HL-60/S4 treated with phorbol 12-myristate 13-acetate at 8.2 ng/mL for 4 days and 3 days (cell line): ENCODE measurements around the gene MACF1.
"Not testable (repeated sequence)": the region's sequence is repeated elsewhere in the genome, so short reads cannot be mapped to it uniquely, and the experiment has no call there.

Source experiments
- in situ Hi-C: fragments of 300-500 bp; cut with MboI; formaldehyde crosslinking; loops from 2 replicates; pipeline ENCODE4 v1.15.0; 2022; ENCODE audit warnings: low sequenced_read_pairs

Gene MACF1

DNA sequence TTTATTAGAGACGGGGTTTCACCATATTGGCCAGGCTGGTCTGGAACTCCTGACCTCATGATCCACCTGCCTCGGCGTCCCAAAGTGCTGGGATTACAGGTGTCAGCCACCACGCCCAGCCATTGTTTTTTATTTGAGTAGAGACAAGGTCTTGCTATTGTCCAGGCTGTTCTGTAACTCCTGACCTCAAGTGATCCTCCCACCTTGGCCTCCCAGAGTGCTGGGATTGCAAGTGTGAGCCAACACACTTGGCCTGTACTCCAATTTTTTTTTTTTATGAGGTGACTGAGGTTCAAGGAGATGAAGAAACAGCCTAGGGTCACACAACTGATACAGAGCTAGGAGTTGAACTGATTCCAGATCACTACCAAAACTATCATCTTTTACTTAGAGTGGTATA, 245.5 kb downstream of the MACF1 start:
- in situ Hi-C loops: not testable (repeated sequence)

DNA sequence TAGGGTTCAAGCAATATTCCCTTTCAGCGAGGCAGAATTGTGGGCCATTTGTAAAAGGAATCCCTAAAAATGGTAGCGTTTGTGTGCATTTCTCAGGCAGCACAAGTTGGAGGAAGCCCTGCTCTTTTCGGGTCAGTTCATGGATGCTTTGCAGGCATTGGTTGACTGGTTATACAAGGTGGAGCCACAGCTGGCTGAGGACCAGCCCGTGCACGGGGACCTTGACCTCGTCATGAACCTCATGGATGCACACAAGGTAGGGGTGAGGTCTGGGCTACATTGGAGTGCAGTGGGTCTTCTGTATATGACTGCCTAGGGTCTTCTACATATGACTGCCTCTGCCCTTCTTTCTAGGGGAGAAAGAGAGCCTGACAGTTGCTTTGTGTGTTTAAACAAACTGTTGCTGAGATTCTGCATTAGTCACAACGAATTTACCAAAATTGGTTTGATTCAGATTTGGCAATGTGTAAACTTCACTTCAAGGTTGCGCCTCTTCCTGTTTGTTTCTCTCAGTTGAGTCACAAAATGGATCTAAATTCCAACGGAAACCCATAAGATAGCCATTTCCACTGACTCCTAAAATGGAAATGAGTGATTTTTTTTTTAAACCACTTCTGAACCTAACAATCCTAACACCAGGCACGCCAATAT, 246.6 kb downstream of the MACF1 start:
- in situ Hi-C loops: no loop called here

DNA sequence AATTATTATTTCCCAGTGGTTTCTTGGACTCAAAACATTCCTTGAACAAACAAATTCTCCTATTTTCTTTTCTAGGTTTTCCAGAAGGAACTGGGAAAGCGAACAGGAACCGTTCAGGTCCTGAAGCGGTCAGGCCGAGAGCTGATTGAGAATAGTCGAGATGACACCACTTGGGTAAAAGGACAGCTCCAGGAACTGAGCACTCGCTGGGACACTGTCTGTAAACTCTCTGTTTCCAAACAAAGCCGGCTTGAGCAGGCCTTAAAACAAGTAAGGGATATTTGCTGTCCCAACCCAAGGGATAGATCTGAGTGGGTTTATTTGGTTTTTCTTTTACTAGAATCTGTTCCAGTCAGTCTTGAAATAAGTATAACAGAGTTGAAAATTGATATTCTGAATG, 247.6 kb downstream of the MACF1 start:
- in situ Hi-C loops: no loop called here

DNA sequence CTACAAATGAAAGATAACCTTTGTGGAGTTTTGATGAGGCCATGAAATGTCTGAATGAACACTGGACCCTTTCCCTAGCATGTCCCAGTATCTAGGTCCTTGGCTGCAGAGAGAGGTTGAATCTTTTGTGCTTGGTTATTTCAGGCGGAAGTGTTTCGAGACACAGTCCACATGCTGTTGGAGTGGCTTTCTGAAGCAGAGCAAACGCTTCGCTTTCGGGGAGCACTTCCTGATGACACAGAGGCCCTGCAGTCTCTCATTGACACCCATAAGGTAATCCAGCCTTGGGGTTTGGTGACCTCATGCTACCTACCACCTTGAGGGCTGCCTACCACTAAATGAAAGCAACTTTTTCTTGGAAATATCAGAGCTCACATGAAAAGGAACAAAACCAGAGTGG, 248.0 kb downstream of the MACF1 start:
- in situ Hi-C loops: no loop called here

DNA sequence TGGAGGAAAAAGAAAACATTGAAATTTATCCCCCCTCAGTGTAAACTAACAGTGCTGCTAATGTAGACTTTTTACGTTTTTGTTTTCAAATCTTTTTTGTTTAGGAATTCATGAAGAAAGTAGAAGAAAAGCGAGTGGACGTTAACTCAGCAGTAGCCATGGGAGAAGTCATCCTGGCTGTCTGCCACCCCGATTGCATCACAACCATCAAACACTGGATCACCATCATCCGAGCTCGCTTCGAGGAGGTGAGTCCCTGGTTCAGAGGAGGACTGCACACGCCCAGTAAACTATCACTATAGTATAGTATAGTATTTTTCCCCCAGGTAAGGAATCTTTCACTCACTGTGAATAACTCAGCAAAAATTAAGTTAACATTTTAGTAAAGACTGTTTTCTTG, 249.1 kb downstream of the MACF1 start:
- in situ Hi-C loops: no loop called here

DNA sequence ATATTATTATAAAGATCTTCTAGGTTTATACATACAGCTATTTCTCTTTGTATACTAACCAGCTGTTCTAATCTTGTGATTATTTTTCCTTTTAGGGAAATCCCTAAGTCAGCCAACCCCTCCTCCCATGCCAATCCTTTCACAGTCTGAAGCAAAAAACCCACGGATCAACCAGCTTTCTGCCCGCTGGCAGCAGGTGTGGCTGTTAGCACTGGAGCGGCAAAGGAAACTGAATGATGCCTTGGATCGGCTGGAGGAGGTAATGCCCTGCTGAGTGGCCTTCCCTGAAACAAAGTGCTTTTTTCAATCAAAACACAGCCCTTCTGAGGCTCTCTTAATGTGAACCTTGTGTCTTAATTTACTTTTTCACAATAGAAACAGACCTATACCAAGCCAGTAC, 254.5 kb downstream of the MACF1 start:
- in situ Hi-C loops: no loop called here

DNA sequence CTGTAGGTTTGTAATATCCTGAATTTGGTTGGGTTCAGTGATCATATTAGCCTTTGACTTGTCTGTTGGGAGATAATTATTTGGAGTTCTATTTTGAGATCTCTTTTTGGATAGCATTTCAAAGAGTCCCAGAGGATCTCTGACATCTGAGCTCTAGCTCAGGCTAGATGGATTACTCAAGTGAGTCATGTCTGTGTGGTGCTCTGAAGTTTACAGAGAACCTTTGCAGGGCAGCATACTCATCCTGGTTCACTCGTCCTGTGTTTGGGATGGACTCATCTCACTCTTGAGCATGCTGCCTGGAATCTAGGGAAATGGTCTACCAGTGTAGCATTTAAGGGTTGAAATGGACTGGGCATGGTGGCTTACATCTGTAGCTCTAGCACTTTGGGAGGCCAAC, 257.6 kb downstream of the MACF1 start:
- in situ Hi-C loops: loop anchor here (10.0 kb wide), 1 partner anchor 83 kb away; no protein-coding TSS in a partner anchor

DNA sequence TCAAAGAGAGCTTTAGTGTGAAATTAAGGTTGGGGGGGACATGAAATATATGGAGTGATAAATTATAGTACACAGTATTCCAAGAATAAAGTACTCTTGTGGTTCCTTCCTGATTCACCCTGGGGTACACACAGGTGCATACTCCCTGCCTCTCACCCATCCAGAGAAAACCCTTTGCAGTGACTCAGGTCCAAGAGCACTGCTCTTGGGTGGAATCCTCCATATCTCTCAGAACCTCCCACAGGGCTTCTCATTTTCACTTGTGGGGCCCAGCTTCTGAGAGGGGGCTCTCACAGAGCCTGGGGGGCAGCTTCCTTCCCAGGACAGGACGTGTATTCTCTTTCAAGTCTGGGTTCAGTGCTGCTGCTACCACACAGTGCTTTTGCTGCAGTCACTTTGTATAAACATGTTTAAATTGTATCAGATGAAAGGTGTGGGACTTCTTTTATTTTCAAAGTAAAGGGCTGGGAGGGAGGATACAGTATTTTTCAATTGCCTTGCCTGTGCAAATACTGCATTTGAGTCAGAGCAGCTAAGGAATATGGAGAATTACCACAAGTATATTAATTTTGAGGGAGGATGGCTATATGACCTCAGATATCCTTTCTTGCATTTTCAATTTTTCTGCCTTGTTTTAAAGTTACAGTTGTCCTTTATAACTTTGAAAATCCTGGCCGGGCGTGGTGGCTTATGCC, 262.1 kb downstream of the MACF1 start:
- in situ Hi-C loops: loop anchor here (10.0 kb wide), 1 partner anchor 78 kb away; no protein-coding TSS in a partner anchor

DNA sequence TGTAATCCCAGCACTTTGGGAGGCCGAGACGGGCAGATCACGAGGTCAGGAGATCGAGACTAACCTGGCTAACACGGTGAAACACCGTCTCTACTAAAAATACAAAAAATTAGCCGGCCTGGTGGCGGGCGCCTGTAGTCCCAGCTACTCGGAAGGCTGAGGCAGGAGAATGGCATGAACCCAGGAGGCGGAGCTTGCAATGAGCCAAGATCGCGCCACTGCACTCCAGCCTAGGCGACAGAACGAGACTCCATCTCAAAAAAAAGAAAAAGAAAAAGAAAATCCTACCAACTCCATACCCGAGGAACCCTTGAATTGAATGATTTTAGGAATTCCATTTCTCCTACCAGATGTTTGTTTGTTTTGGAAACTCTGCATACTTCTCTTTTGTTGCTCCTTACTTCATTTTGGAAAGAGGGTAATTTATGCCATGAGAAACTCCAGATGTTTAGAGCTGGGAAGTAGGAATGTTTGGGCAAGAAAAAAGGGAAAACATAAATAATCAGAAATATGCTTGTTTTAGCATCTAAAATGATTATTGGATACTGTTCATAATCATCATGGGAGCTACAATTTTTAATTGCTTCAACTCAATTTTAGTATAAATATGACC, 262.7 kb downstream of the MACF1 start:
- in situ Hi-C loops: loop anchor here (10.0 kb wide), 1 partner anchor 78 kb away; no protein-coding TSS in a partner anchor

DNA sequence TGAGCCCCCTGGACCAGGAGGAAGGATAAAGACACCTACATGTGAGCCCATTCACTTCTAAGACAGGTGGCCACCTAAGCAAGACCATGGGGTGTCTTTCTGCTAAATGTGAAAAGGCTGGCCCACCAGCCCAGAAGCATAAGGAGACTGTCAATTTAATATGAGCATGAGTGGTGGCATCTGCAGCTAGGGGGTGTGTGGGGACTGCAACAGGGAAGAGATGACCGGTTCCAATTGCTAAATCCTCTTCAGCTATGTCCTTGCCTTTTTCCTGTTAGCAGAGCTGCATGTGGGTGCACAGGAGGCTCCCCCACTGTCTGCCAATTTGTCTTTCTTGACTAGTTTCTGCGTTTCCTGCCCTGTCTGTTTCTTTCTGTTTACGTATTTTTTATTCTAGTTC, 264.7 kb downstream of the MACF1 start:
- in situ Hi-C loops: loop anchor here (10.0 kb wide), 1 partner anchor 76 kb away; no protein-coding TSS in a partner anchor

DNA sequence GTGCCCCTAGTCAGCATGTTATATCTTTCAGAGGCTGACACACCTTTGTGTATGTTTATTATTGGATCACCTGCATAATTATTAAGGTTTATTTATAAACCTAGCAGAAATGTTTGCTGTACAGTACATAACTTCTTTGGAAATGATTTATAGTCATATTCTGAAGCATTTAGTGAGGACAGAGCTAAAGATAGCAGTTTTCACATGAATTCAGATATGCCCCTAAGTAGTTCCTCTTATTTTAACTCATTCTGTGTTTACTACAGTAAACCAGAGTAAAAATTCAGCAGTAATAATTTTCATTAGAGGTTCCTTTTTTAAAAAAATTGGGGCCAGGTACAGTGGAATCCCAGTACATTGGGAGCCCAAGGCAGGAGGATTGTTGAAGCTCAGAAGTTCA, 265.5 kb downstream of the MACF1 start:
- in situ Hi-C loops: no loop called here

DNA sequence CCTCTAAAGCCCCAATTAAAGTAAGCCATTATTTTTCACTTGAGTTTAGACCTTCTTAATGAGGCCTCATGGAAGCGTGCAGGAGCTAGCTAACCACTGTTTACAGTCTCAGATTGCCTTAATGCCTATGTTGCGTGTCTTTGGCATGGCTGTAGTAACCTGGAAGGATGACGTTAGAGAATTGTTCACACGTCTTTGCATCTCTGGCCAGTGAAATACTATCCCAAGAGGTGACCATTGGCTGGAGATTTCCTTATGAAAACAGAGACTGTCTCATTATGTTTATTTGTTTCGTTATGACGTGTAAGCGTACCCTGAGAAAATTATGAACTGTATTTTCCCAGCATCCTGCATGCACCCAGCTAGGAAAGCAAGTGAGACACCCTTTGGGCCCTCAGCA, 268.3 kb downstream of the MACF1 start:
- in situ Hi-C loops: no loop called here

DNA sequence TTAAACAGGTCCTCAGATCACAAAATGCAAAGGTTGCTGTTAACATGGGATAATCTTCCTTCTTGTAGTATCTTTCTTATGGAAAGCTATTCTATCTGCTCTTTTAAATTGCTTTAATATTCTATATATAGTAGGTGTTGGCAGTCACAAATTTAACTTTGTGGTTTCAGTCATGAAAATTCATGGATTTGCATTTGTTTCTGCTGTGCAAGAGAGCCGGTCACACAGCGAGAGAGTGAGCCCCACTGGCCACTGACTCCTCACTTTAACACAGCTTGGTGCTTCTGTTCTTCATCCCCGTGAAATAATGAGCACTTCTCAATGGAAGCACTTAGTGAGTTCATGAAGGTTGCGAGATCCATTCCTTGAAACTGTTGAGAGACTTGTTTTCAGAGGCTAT, 268.8 kb downstream of the MACF1 start:
- in situ Hi-C loops: no loop called here

DNA sequence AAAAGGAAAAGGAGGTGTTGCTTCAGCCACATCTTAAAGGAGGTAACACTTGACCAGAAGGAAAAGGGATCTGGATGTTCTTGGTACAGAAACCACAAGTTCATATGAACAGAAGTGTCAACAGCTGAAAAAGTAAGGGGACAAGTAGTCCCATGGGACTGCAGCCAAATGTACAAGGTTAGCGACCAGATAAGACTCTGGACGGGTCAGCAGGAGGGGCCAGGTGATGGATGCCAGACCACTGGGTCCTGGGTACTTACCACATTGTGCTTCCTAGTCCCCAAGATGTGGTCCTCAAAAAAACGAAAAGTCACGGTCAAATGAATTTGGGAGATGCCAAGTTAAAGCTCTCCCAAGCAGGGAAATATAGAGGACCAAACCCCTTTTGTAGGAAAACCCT, 270.3 kb downstream of the MACF1 start:
- in situ Hi-C loops: no loop called here

DNA sequence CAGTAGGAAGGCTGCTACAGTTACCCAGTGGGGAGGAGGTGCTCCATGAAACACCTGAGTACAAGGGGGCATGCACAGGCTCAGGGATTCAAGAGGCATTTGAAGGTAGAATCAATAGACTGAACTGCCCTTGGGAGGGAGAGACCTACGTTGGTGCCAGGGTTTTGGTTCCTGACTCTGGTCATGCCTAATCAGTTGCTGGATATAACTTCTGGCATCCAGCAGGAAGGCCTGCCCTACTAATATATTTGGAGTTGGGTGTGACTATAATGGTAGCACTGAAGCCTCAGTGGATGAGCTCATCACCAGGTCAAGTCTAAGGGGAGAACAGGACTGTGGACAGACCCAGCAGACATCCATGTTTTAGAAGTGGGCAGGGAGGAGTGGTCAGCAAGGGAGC, 271.1 kb downstream of the MACF1 start:
- in situ Hi-C loops: not testable (repeated sequence)

DNA sequence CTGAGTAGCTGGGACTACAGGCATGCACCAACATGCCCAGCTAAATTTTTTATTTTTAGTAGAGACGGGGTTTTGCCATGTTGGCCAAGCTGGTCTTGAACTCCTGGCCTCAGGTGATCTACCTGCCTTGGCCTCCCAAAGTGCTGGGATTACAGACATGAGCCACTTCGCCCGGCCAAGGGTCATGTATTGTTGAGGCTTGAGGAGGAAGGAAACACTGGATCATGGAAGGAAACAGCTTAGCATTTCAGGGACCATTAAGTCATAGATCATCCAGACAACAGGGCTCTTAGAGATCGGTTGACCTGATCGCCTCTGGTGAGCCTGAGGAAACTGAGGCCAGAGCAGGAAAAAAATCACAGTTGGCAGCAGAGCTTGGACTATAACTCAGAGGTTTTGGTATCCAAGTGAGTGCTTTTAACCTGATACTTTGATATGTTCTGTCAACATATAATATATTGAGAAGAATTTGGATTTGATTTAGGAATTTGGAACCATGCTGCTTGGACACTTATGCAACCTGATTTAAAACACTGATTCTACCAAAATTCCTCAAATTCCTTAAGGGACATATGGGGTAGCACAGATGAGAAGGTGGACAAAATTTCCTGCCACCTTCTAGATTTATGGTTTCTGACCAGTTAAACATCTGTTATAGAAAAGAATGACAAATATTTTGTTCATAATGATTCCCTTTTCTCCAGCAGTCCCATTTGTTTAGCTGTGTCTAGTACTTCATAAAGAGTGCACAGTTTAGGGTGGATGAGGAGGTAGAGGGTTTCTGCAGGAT, 273.8 kb downstream of the MACF1 start:
- in situ Hi-C loops: no loop called here

DNA sequence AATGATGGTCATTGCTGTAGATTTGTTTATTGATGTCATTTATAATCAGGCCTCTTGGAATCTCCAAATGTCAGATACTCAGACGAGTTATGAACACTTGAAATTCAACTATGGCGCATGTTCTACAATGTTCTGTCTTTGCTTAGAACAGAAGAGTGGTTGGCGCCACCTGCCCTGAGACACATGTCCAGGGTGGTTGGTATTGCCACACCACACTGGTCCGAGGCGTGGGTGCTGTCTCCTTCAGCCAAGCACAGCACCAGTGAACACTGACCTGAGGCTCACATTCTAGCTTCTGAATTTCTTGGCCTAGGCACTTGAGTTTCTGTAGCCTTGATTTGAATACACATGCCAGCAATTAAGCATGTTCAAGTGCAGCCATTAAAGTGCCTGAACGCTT, 276.8 kb downstream of the MACF1 start:
- in situ Hi-C loops: no loop called here

DNA sequence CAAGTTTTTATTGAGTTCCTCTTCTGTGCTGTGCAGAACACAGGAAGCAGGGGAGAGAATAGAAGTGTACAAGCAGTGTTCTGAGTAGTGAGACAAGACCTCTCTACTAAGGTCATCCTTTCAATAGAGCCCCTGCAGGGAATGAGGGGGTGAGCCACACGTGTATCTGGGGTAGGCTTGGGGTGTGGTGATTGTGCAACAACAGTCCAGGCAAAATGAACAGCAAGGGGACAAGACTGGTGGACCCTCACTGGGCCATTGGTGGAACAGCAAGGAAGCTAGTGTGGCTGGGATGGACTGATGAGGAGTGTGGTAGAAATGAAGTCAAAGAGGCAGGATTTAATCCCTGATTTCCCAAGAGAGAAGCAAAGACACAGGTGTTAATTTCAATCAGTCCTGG, 278.8 kb downstream of the MACF1 start:
- in situ Hi-C loops: no loop called here

DNA sequence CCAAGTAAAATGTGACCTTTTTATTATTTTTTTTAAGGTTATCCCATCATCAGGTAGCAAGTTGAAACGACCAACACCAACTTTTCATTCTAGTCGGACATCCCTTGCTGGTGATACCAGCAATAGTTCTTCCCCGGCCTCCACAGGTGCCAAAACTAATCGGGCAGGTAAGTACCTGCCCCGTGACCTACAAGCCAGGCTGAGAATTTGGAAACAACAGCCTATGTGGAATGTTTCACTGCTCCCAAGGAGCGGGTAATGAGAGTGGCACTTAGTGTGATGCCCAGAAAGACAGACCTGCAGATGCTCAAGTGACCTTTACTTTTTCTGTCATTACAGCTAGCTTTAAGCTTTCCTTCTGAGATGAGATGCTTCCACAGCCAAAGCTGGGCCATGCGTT, 280.1 kb downstream of the MACF1 start:
- in situ Hi-C loops: no loop called here

DNA sequence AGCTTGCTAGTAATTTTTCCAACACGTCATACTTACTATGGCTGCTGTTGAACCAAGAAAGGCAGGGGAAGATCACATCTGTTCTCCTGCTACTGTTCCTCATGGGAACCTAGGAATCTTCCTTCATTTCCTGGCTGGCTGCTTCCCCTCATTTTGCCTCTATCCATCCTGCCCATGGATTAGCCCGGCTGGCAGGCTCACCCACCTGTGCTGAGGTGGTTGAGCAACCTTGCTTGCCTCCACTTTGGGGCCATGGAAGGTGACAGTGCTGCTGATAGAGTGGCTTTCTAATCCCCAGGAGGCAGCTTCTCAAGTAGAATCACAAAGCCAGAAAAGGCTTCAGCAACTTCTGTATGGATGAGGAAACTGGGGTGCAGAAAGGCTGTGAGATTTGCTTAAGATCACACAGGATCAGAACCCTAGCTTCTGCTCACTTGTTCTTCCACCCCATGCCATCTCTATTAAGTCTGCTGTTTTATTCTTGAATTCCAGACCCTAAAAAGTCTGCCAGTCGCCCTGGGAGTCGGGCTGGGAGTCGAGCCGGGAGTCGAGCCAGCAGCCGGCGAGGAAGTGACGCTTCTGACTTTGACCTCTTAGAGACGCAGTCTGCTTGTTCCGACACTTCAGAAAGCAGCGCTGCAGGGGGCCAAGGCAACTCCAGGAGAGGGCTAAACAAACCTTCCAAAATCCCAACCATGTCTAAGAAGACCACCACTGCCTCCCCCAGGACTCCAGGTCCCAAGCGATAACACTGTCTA, 280.7 kb downstream of the MACF1 start:
- in situ Hi-C loops: no loop called here
